GM23248 (cell line): ENCODE data around the gene ZDHHC24. TPM values are rescaled to one million over a fixed set of nuclear protein-coding genes. Genes with fewer than 3 reads are reported as not detected.

ENCODE experiments used
- DNase-seq: peaks from one replicate; pipeline ENCODE4 v3.0.0-alpha.2; 2015
- H2AFZ ChIP-seq: fragments of 200-600 bp; sonication (generic); 2 replicates; pipeline ENCODE4 v1.6.1; 2016; ENCODE audit warnings: antibody characterized with exemption
- H3F3A ChIP-seq: fragments of 200-600 bp; sonication (generic); 2 replicates; pipeline ENCODE4 v1.6.1; 2016; ENCODE audit warnings: mild to moderate bottlenecking, antibody characterized with exemption, mixed run types; ENCODE audit not compliant: insufficient read depth
- H3K27ac ChIP-seq: fragments of 200-600 bp; sonication (generic); 2 replicates; pipeline ENCODE4 v1.5.1; 2016; ENCODE audit warnings: mild to moderate bottlenecking
- H3K27me3 ChIP-seq: fragments of 200-600 bp; sonication (generic); replicated peaks from 2 replicates; pipeline ENCODE4 v1.6.1; 2016; ENCODE audit warnings: mild to moderate bottlenecking; ENCODE audit not compliant: insufficient read depth
- H3K36me3 ChIP-seq: fragments of 200-600 bp; sonication (generic); 2 replicates; pipeline ENCODE4 v1.6.1; 2016; ENCODE audit warnings: low read depth, mild to moderate bottlenecking
- H3K4me1 ChIP-seq: fragments of 200-600 bp; sonication (generic); 2 replicates; pipeline ENCODE4 v1.6.1; 2016; ENCODE audit warnings: mild to moderate bottlenecking; ENCODE audit not compliant: insufficient read depth
- H3K4me2 ChIP-seq: fragments of 200-600 bp; sonication (generic); one replicate; pipeline ENCODE4 v1.6.1; 2016; ENCODE audit warnings: mild to moderate bottlenecking; ENCODE audit not compliant: unreplicated experiment
- H3K4me3 ChIP-seq: fragments of 200-600 bp; sonication (generic); 2 replicates; pipeline ENCODE4 v1.5.1; 2016; ENCODE audit warnings: mild to moderate bottlenecking
- H3K79me2 ChIP-seq: fragments of 200-600 bp; sonication (generic); 2 replicates; pipeline ENCODE4 v1.6.1; 2016; ENCODE audit warnings: mild to moderate bottlenecking; ENCODE audit not compliant: insufficient read depth
- H3K9ac ChIP-seq: fragments of 200-600 bp; sonication (generic); 2 replicates; pipeline ENCODE4 v1.6.1; 2016; ENCODE audit warnings: mild to moderate bottlenecking
- H3K9me2 ChIP-seq: fragments of 200-600 bp; sonication (generic); 2 replicates; pipeline ENCODE4 v1.6.1; 2016; ENCODE audit warnings: mixed run types, mild to moderate bottlenecking, moderate library complexity; ENCODE audit not compliant: insufficient read depth
- H3K9me3 ChIP-seq: fragments of 200-600 bp; sonication (generic); one replicate; pipeline ENCODE4 v1.6.1; 2017; ENCODE audit warnings: low read depth
- H4K20me1 ChIP-seq: fragments of 200-600 bp; sonication (generic); 2 replicates; pipeline ENCODE4 v1.6.0; 2016; ENCODE audit not compliant: insufficient read depth
- EZH2 ChIP-seq: fragments of 200-600 bp; sonication (generic); IDR thresholded peaks from 2 replicates; pipeline ENCODE4 v1.6.1; 2018; ENCODE audit warnings: antibody characterized with exemption, mild to moderate bottlenecking; ENCODE audit not compliant: insufficient read depth, poor library complexity, severe bottlenecking
- EZH2phosphoT487 ChIP-seq: fragments of 200-600 bp; sonication (generic); IDR thresholded peaks from 2 replicates; pipeline ENCODE4 v1.6.1; 2018; ENCODE audit warnings: antibody characterized with exemption, moderate library complexity, mild to moderate bottlenecking, low read depth; ENCODE audit not compliant: insufficient read depth
- WGBS, 2 experiments: methylation state at CpG; one replicate each; pipeline ENCODE4 v1.1.6; 2015 to 2017; ENCODE audit warnings: low lambda C conversion rate in 2 of 2, low coverage in 1 of 2; ENCODE audit errors: missing lambda C conversion rate in 2 of 2; 5-methylcytosine and 5-hydroxymethylcytosine counted together
- in situ Hi-C: fragments of 300-500 bp; cut with MboI; formaldehyde crosslinking; loops from 2 replicates; pipeline ENCODE4 v1.15.0; 2020
- polyA plus RNA-seq: library from polyadenylated mRNA; unstranded; fragments of >200 nt; fragmentation: Nextera tagmentation; extraction: Ambion mirVana; gene quantifications from 2 replicates; pipeline ENCODE4 v1.2.1, GENCODE V29; 2016
- total RNA-seq: library from RNA; depleted of rRNA; stranded (reverse); fragments of >200 nt; shearing (Covaris generic); gene quantifications from 2 replicates; pipeline ENCODE4 v1.2.3, GENCODE V29; 2014

ZDHHC24 gene
- total and polyA plus RNA-seq, 2 experiments from 2014 or later: 20.8 to 23.5 TPM

GRCh38 chr11:66476841-66477251, 69.0 kb downstream of the ZDHHC24 start:
- 44 to 51% methylated on average over 9 of the region's 9 CpGs for WGBS, 2 experiments
- no peaks in the 10 kb centered on the region for H3K36me3 ChIP-seq
- H3K27ac ChIP-seq: no peak overlapping the region
- H3K79me2 ChIP-seq: peaks cover 14% of the 10 kb centered on the region
- H3K4me1 ChIP-seq: 0 out of 2 replicates have a peak, but pooled peaks cover 8% of the 10 kb centered on the region
- in situ Hi-C loops: no loop called here
- no peak overlapping the region for H3K9ac ChIP-seq
- H3K27me3 ChIP-seq: no peaks in the 10 kb centered on the region
- no peak overlapping the region for H3K4me3 ChIP-seq
- H3K9me3 ChIP-seq: no peaks in the 10 kb centered on the region
- no peak for TF ChIP-seq EZH2
- TF ChIP-seq EZH2phosphoT487: no peak
- no peak for DNase-seq
- H3F3A ChIP-seq: no peaks in the 10 kb centered on the region
- no peaks in the 10 kb centered on the region for H3K9me2 ChIP-seq
- no peak overlapping the region for H3K4me2 ChIP-seq
- H4K20me1 ChIP-seq: no peaks in the 10 kb centered on the region
- no peak overlapping the region for H2AFZ ChIP-seq

- Histone ChIP-seq H3K9me2 (no peaks in the 10 kb centered on the region), H3K9ac (no peak overlapping the region), H3K27ac (no peak overlapping the region), H3F3A (no peaks in the 10 kb centered on the region), H2AFZ (no peak overlapping the region), H3K4me3 (no peak overlapping the region), H3K4me1 (0 out of 2 replicates have a peak, but pooled peaks cover 8% of the 10 kb centered on the region), H4K20me1 (no peaks in the 10 kb centered on the region), H3K36me3 (no peaks in the 10 kb centered on the region), H3K4me2 (no peak overlapping the region), H3K27me3 (no peaks in the 10 kb centered on the region), H3K9me3 (no peaks in the 10 kb centered on the region), H3K79me2 (peaks cover 14% of the 10 kb centered on the region)
- DNase-seq: no peak
- 77 to 79% methylated on average over 9 to 10 of the region's 10 CpGs for WGBS, 2 experiments
- TF ChIP-seq EZH2: no peak
- TF ChIP-seq EZH2phosphoT487: no peak
- in situ Hi-C loops: no loop called here
These were observed 69.5 kb downstream of the ZDHHC24 start for GRCh38 chr11:66476173-66476840.

DNA sequence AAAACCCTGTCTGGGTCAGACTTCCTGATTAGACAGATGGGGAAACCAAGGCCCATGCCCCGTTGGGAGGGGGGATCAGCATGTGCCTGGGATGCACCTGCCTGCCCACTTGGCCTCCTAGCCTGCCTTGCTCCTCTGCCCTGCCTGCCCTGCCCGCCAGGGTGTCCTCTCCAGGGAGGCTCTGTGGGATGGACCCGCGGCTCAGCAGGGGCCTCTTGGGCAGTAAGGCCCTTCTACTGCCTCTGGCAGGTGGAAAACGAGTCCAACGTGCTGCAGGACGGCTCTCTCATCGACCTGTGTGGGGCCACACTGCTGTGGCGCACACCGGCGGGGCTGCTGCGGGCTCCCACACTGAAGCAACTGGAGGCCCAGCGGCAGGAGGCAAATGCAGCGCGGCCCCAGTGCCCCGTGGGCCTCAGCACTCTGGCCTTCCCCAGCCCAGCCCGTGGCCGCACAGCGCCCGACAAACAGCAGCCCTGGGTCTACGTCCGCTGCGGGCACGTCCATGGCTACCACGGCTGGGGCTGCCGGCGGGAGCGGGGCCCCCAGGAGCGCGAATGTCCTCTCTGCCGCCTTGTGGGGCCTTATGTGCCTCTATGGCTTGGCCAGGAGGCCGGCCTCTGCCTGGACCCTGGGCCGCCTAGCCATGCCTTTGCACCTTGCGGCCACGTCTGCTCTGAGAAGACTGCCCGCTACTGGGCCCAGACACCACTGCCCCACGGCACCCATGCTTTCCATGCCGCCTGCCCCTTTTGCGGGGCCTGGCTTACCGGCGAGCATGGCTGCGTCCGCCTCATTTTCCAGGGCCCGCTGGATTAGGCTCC, 70.3 kb downstream of the ZDHHC24 start:
- Histone ChIP-seq H2AFZ (no peak overlapping the region), H3K79me2 (peaks cover 14% of the 10 kb centered on the region), H3F3A (no peaks in the 10 kb centered on the region), H3K27ac (no peak overlapping the region), H3K27me3 (no peaks in the 10 kb centered on the region), H3K36me3 (no peaks in the 10 kb centered on the region), H3K4me3 (no peak overlapping the region), H3K9me2 (no peaks in the 10 kb centered on the region), H3K4me2 (no peak overlapping the region), H4K20me1 (no peaks in the 10 kb centered on the region), H3K9me3 (no peaks in the 10 kb centered on the region), H3K9ac (no peak overlapping the region), H3K4me1 (0 out of 2 replicates have a peak, but pooled peaks cover 8% of the 10 kb centered on the region)
- in situ Hi-C loops: no loop called here
- TF ChIP-seq EZH2phosphoT487: no peak
- TF ChIP-seq EZH2: no peak
- DNase-seq: no peak
- WGBS, 2 experiments: 93% methylated on average over 32 to 36 of the region's 44 CpGs

- Histone ChIP-seq H3K9me3 (no peaks in the 10 kb centered on the region), H3K27ac (no peak overlapping the region), H3K36me3 (no peaks in the 10 kb centered on the region), H3K4me3 (no peak overlapping the region), H3K9ac (no peak overlapping the region), H2AFZ (no peak overlapping the region), H3K4me2 (no peak overlapping the region), H3K9me2 (no peaks in the 10 kb centered on the region), H3K4me1 (0 out of 2 replicates have a peak, but pooled peaks cover 4% of the 10 kb centered on the region), H4K20me1 (no peaks in the 10 kb centered on the region), H3K79me2 (peaks cover 6% of the 10 kb centered on the region), H3K27me3 (no peaks in the 10 kb centered on the region), H3F3A (no peaks in the 10 kb centered on the region)
- DNase-seq: no peak
- in situ Hi-C loops: no loop called here
- TF ChIP-seq EZH2phosphoT487 (no peak), EZH2 (no peak)
- WGBS, 2 experiments: 82 to 84% methylated on average over 19 to 20 of the region's 20 CpGs
These were observed 72.0 kb downstream of the ZDHHC24 start for GRCh38 chr11:66473608-66474515.
